ENCODE data around the gene SOCS7. TPM values are rescaled to one million over a fixed set of nuclear protein-coding genes. Genes with fewer than 3 reads are reported as not detected.

SOCS7 gene
- total RNA-seq, 1 experiment from 2014 or later, result 7.4 TPM

GRCh38 chr17:38358586-38359513, 7.2 kb downstream of the SOCS7 start:
- POLR2A ChIA-PET (ENCODE audit: unreplicated experiment), result no interaction called here
- H3F3A ChIP-seq (ENCODE audit: low read length, unreplicated experiment), result no peaks in the 10 kb centered on the region
- no peaks in the 10 kb centered on the region for H4K20me1 ChIP-seq (ENCODE audit: low read length)
- no peak overlapping the region for H3K4me2 ChIP-seq (ENCODE audit: low read length)
- CTCF ChIA-PET, result interaction anchor here (1.0 kb wide), 1 partner anchor 9 kb away, joined by 3 read pairs; no protein-coding TSS in a partner anchor
- no peak for ATAC-seq
- H3K27ac ChIP-seq (ENCODE audit: low read length), result no peak overlapping the region
- H3K9me2 ChIP-seq (replicated peaks; ENCODE audit: low read length), result no peaks in the 10 kb centered on the region
- H2AFZ ChIP-seq (ENCODE audit: low read length), result no peak overlapping the region
- no peaks in the 10 kb centered on the region for H3K27me3 ChIP-seq (ENCODE audit: low read length)
- no peak overlapping the region for H3K4me3 ChIP-seq (ENCODE audit: low read length)
- DNase-seq, result no peak
- H3K9me3 ChIP-seq (ENCODE audit: low read length), result no peaks in the 10 kb centered on the region
- no peak overlapping the region for H3K9ac ChIP-seq (ENCODE audit: low read length)
- TF ChIP-seq, protein P1, sequence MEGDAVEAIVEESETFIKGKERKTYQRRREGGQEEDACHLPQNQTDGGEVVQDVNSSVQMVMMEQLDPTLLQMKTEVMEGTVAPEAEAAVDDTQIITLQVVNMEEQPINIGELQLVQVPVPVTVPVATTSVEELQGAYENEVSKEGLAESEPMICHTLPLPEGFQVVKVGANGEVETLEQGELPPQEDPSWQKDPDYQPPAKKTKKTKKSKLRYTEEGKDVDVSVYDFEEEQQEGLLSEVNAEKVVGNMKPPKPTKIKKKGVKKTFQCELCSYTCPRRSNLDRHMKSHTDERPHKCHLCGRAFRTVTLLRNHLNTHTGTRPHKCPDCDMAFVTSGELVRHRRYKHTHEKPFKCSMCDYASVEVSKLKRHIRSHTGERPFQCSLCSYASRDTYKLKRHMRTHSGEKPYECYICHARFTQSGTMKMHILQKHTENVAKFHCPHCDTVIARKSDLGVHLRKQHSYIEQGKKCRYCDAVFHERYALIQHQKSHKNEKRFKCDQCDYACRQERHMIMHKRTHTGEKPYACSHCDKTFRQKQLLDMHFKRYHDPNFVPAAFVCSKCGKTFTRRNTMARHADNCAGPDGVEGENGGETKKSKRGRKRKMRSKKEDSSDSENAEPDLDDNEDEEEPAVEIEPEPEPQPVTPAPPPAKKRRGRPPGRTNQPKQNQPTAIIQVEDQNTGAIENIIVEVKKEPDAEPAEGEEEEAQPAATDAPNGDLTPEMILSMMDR (conservative IDR thresholded peaks at IDR 0.05; ENCODE audit: low read depth, low read length), result no peak
- TF ChIP-seq EZH2 (IDR thresholded peaks at IDR 0.05; ENCODE audit: low read length, unreplicated experiment), result no peak
- no peak for TF ChIP-seq EZH2phosphoT487 (IDR thresholded peaks at IDR 0.05; ENCODE audit: borderline replicate concordance, low read length)
- H3K4me1 ChIP-seq (ENCODE audit: insufficient read depth, low read length), result 0 out of 2 replicates have a peak, but pooled peaks cover 4% of the 10 kb centered on the region
- intact Hi-C loops (cut with micrococcal nuclease), result no loop called here
- no peaks in the 10 kb centered on the region for H3K36me3 ChIP-seq (ENCODE audit: low read depth, low read length)
- BruUV-seq (replicated peaks), result no TSS peak
- peaks cover 33% of the 10 kb centered on the region for H3K79me2 ChIP-seq (ENCODE audit: low read length)

DNA sequence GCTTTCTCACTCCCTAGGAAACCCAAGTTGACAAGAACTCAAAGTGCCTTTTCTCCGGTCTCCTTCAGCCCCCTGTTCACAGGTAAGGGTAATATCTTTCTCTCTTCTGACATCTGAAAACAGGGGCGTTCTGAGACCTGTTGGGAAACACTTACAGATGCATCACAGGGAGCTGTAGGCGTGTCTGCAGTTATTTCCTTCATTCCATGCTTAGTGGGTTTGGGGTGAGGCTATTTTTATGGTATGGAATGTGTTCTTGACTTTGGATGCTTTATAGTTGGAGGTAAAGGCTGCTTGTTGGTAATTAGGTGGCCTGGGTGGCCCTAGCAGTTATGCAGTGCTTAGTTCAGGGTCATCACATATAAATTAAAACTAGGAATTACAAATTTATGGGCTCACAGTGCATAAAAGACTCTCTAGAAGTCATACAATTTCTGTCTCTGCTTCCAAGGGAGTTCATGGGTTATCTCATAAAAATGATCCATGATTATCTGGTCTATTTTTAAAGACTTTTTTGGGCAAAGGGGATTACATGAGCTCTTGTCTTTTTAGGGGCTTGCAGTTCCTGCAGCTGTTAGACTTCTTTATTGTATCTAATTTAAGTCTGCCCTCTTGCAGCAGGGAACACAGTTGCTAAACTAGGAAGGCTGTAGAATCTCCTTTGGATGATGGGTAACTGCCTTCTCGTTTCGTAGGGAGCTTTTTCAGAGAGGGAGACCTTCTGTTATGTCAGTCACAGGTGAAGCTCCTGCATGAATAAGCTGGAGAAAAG, 10.2 kb downstream of the SOCS7 start:
- no peaks in the 10 kb centered on the region for H4K20me1 ChIP-seq (ENCODE audit: low read length)
- CTCF ChIA-PET, result no interaction called here
- no TSS peak for BruUV-seq (replicated peaks)
- no peaks in the 10 kb centered on the region for H3K36me3 ChIP-seq (ENCODE audit: low read depth, low read length)
- ATAC-seq (peak; percentile 61), DNase-seq (peak; percentile 25)
- no peak overlapping the region for H3K27ac ChIP-seq (ENCODE audit: low read length)
- no peak overlapping the region for H3K9ac ChIP-seq (ENCODE audit: low read length)
- no peak overlapping the region for H3K4me2 ChIP-seq (ENCODE audit: low read length)
- H3K79me2 ChIP-seq (ENCODE audit: low read length), result peaks cover 13% of the 10 kb centered on the region; the same call in 1 of the 2 replicates
- no peak overlapping the region for H2AFZ ChIP-seq (ENCODE audit: low read length)
- no peaks in the 10 kb centered on the region for H3K4me1 ChIP-seq (ENCODE audit: insufficient read depth, low read length)
- TF ChIP-seq EZH2 (IDR thresholded peaks at IDR 0.05; ENCODE audit: low read length, unreplicated experiment) (no peak), EZH2phosphoT487 (IDR thresholded peaks at IDR 0.05; ENCODE audit: borderline replicate concordance, low read length) (no peak)
- TF ChIP-seq, protein P1 (conservative IDR thresholded peaks at IDR 0.05; ENCODE audit: low read depth, low read length), result no peak
- no peaks in the 10 kb centered on the region for H3K27me3 ChIP-seq (ENCODE audit: low read length)
- POLR2A ChIA-PET (ENCODE audit: unreplicated experiment), result no interaction called here
- no peaks in the 10 kb centered on the region for H3K9me3 ChIP-seq (ENCODE audit: low read length)
- intact Hi-C loops (cut with micrococcal nuclease), result no loop called here
- no peaks in the 10 kb centered on the region for H3F3A ChIP-seq (ENCODE audit: low read length, unreplicated experiment)
- H3K9me2 ChIP-seq (replicated peaks; ENCODE audit: low read length), result no peaks in the 10 kb centered on the region
- H3K4me3 ChIP-seq (ENCODE audit: low read length), result no peak overlapping the region

Data from PC-3 (cell line).